Skeletal muscle satellite cell (primary cell): ENCODE results near the gene RGCC.

Experiments used
- H3K27me3 ChIP-seq: 2 replicates; pipeline ENCODE4 v1.7.0; 2013; ENCODE audit warnings: low read length; ENCODE audit not compliant: control insufficient read depth, insufficient read depth
- H3K36me3 ChIP-seq: 2 replicates; pipeline ENCODE4 v1.7.0; 2013; ENCODE audit warnings: mild to moderate bottlenecking, control low read depth, low read length; ENCODE audit not compliant: insufficient read depth
- H3K4me1 ChIP-seq: 2 replicates; pipeline ENCODE4 v1.7.0; 2013; ENCODE audit warnings: low read length; ENCODE audit not compliant: control insufficient read depth, insufficient read depth
- H3K4me2 ChIP-seq: 2 replicates; pipeline ENCODE4 v1.7.0; 2013; ENCODE audit warnings: mild to moderate bottlenecking, low read length
- H3K4me3 ChIP-seq: 2 replicates; pipeline ENCODE4 v1.7.0; 2013; ENCODE audit warnings: low read length
- H3K9ac ChIP-seq: 2 replicates; pipeline ENCODE4 v1.7.0; 2013; ENCODE audit warnings: mild to moderate bottlenecking, low read depth, low read length, moderate library complexity
- H3K9me3 ChIP-seq: replicated peaks from 2 replicates; pipeline ENCODE4 v1.7.0; 2013; ENCODE audit warnings: mild to moderate bottlenecking, control low read depth, low read length

The RGCC gene

GRCh38 chr13:41454170-41454569, 3.2 kb upstream of the RGCC start:
- H3K27me3 ChIP-seq: peaks cover 38% of the 10 kb centered on the region
- no peaks in the 10 kb centered on the region for H3K36me3 ChIP-seq
- peaks cover 18% of the 10 kb centered on the region for H3K4me1 ChIP-seq
- H3K4me2 ChIP-seq: no peak overlapping the region
- no peaks in the 10 kb centered on the region for H3K9me3 ChIP-seq
- no peak overlapping the region for H3K9ac ChIP-seq
- H3K4me3 ChIP-seq: no peak overlapping the region

- Histone ChIP-seq H3K9me3 (no peaks in the 10 kb centered on the region), H3K36me3 (no peaks in the 10 kb centered on the region), H3K4me2 (no peak overlapping the region), H3K27me3 (peaks cover 38% of the 10 kb centered on the region), H3K4me1 (peaks cover 18% of the 10 kb centered on the region), H3K4me3 (no peak overlapping the region), H3K9ac (no peak overlapping the region)
Measured at GRCh38 chr13:41455725-41456419, 1.5 kb upstream of the RGCC start.

- H3K36me3 ChIP-seq: no peaks in the 10 kb centered on the region
- H3K27me3 ChIP-seq: peaks cover 38% of the 10 kb centered on the region
- peak overlapping the region; percentile 94 for H3K4me2 ChIP-seq
- H3K9me3 ChIP-seq: no peaks in the 10 kb centered on the region
- peaks cover 18% of the 10 kb centered on the region for H3K4me1 ChIP-seq
- peak overlapping the region; percentile 71 for H3K9ac ChIP-seq
- peak overlapping the region; percentile 73 for H3K4me3 ChIP-seq
Measured at GRCh38 chr13:41457589-41458186, 338 bp downstream of the RGCC start.

- Histone ChIP-seq H3K9me3 (no peaks in the 10 kb centered on the region), H3K27me3 (peaks cover 38% of the 10 kb centered on the region), H3K36me3 (no peaks in the 10 kb centered on the region), H3K4me1 (peaks cover 18% of the 10 kb centered on the region), H3K4me2 (peak overlapping the region; percentile 94), H3K4me3 (peak overlapping the region; percentile 73), H3K9ac (peak overlapping the region; percentile 71)
Measured at GRCh38 chr13:41458187-41458760, 924 bp downstream of the RGCC start.

GRCh38 chr13:41458761-41459431, 1.5 kb downstream of the RGCC start:
- Histone ChIP-seq H3K4me3 (peak overlapping the region; percentile 73), H3K27me3 (peaks cover 38% of the 10 kb centered on the region), H3K36me3 (no peaks in the 10 kb centered on the region), H3K9ac (peak overlapping the region; percentile 71), H3K4me1 (peaks cover 18% of the 10 kb centered on the region), H3K4me2 (peak overlapping the region; percentile 94), H3K9me3 (no peaks in the 10 kb centered on the region)

GRCh38 chr13:41459432-41460073, 2.2 kb downstream of the RGCC start:
- H3K4me1 ChIP-seq: peaks cover 18% of the 10 kb centered on the region

GRCh38 chr13:41460074-41460465, 2.7 kb downstream of the RGCC start:
- H3K4me2 ChIP-seq: no peak overlapping the region
- peaks cover 35% of the 10 kb centered on the region for H3K27me3 ChIP-seq
- H3K4me1 ChIP-seq: peaks cover 24% of the 10 kb centered on the region
- H3K9ac ChIP-seq: no peak overlapping the region
- no peak overlapping the region for H3K4me3 ChIP-seq
- H3K36me3 ChIP-seq: no peaks in the 10 kb centered on the region
- H3K9me3 ChIP-seq: no peaks in the 10 kb centered on the region

More at GRCh38 chr13:41459432-41460073, 2.2 kb downstream of the RGCC start:
- H3K4me2 ChIP-seq: no peak overlapping the region
- H3K9me3 ChIP-seq: no peaks in the 10 kb centered on the region
- H3K4me3 ChIP-seq: no peak overlapping the region
- no peak overlapping the region for H3K9ac ChIP-seq
- no peaks in the 10 kb centered on the region for H3K36me3 ChIP-seq
- H3K27me3 ChIP-seq: peaks cover 38% of the 10 kb centered on the region

- Histone ChIP-seq H3K27me3 (peaks cover 26% of the 10 kb centered on the region), H3K4me1 (peaks cover 31% of the 10 kb centered on the region), H3K9ac (no peak overlapping the region), H3K4me3 (no peak overlapping the region), H3K4me2 (no peak overlapping the region), H3K36me3 (no peaks in the 10 kb centered on the region), H3K9me3 (no peaks in the 10 kb centered on the region)
Measured at GRCh38 chr13:41460930-41461329, 3.6 kb downstream of the RGCC start.

- Histone ChIP-seq H3K9me3 (no peaks in the 10 kb centered on the region), H3K9ac (no peak overlapping the region), H3K36me3 (no peaks in the 10 kb centered on the region), H3K4me3 (no peak overlapping the region), H3K4me2 (no peak overlapping the region), H3K4me1 (peaks cover 31% of the 10 kb centered on the region), H3K27me3 (peaks cover 19% of the 10 kb centered on the region)
Measured at GRCh38 chr13:41461527-41462139, 4.3 kb downstream of the RGCC start.

- no peak overlapping the region for H3K4me3 ChIP-seq
Measured at GRCh38 chr13:41462427-41462826, 5.1 kb downstream of the RGCC start.

More at GRCh38 chr13:41462427-41462826, 5.1 kb downstream of the RGCC start:
- no peak overlapping the region for H3K9ac ChIP-seq
- H3K27me3 ChIP-seq: peaks cover 14% of the 10 kb centered on the region
- no peak overlapping the region for H3K4me2 ChIP-seq
- H3K9me3 ChIP-seq: no peaks in the 10 kb centered on the region
- peaks cover 26% of the 10 kb centered on the region for H3K4me1 ChIP-seq
- H3K36me3 ChIP-seq: no peaks in the 10 kb centered on the region
